T-helper 1 cell treated with Interleukin-12 subunit alpha and Interleukin-12 subunit beta and Interleukin-4 antibody, amounts not matched to agents 30 μg/mL and 1 μg/mL, for 36 hours (primary cell): Measurements from ENCODE around the gene RHBDD1.

Experiments
- H3K27ac Mint-ChIP-seq: one replicate; pipeline ENCODE4 v1.8.0; 2021; ENCODE audit warnings: mild to moderate bottlenecking, mixed read lengths
- H3K27me3 Mint-ChIP-seq: one replicate; pipeline ENCODE4 v1.8.0; 2021; ENCODE audit warnings: low read depth, mixed read lengths
- H3K36me3 Mint-ChIP-seq: one replicate; pipeline ENCODE4 v1.8.0; 2021; ENCODE audit warnings: low read depth, mixed read lengths
- H3K4me1 Mint-ChIP-seq: one replicate; pipeline ENCODE4 v1.8.0; 2021; ENCODE audit warnings: low read depth, mixed read lengths
- H3K4me3 Mint-ChIP-seq: one replicate; pipeline ENCODE4 v1.8.0; 2021; ENCODE audit warnings: mild to moderate bottlenecking, moderate library complexity, mixed read lengths
- H3K9me3 Mint-ChIP-seq: one replicate; pipeline ENCODE4 v1.8.0; 2021; ENCODE audit warnings: mixed read lengths

RHBDD1 gene

GRCh38 chr2:226835796-226836547 lies at the start of gene RHBDD1:
Gene RHBDD1 (plus strand): TSS chr2:226836054. CDS start chr2:226864694, 28,640 bp downstream.
- Mint-ChIP-seq H3K4me1 (peaks cover 54% of the 10 kb centered on the region), H3K4me3 (peak within 1 kb of the TSS; percentile 85), H3K36me3 (peaks cover 26% of the 10 kb centered on the region), H3K9me3 (no peaks in the 10 kb centered on the region), H3K27ac (peak within 1 kb of the TSS; percentile 96), H3K27me3 (no peaks in the 10 kb centered on the region)

- H3K27me3 Mint-ChIP-seq, result no peaks in the 10 kb centered on the region
- peaks cover 9% of the 10 kb centered on the region for H3K9me3 Mint-ChIP-seq
- peaks cover 32% of the 10 kb centered on the region for H3K4me1 Mint-ChIP-seq
- H3K27ac Mint-ChIP-seq, result no peak overlapping the region
- peaks cover 22% of the 10 kb centered on the region for H3K36me3 Mint-ChIP-seq
- no peak overlapping the region for H3K4me3 Mint-ChIP-seq
Observed at GRCh38 chr2:226788064-226788463, 47.8 kb upstream of the RHBDD1 start.

- Mint-ChIP-seq H3K36me3 (peaks cover 18% of the 10 kb centered on the region), H3K4me3 (no peak overlapping the region), H3K27me3 (no peaks in the 10 kb centered on the region), H3K27ac (peak overlapping the region; percentile 41), H3K4me1 (peaks cover 39% of the 10 kb centered on the region), H3K9me3 (peaks cover under 1% of the 10 kb centered on the region)
Observed at GRCh38 chr2:226788881-226789490, 46.9 kb upstream of the RHBDD1 start.

GRCh38 chr2:226790011-226790410 lies 45.8 kb upstream of the RHBDD1 start:
- H3K4me1 Mint-ChIP-seq, result peaks cover 46% of the 10 kb centered on the region

GRCh38 chr2:226790431-226790830 lies 45.4 kb upstream of the RHBDD1 start:
- Mint-ChIP-seq H3K27me3 (no peaks in the 10 kb centered on the region), H3K36me3 (peaks cover 19% of the 10 kb centered on the region), H3K9me3 (no peaks in the 10 kb centered on the region), H3K4me3 (peak overlapping the region; percentile 89), H3K4me1 (peaks cover 46% of the 10 kb centered on the region), H3K27ac (peak overlapping the region; percentile 41)

More at GRCh38 chr2:226790011-226790410, 45.8 kb upstream of the RHBDD1 start:
- Mint-ChIP-seq H3K27me3 (no peaks in the 10 kb centered on the region), H3K27ac (peak overlapping the region; percentile 41), H3K36me3 (peaks cover 19% of the 10 kb centered on the region), H3K4me3 (no peak overlapping the region), H3K9me3 (no peaks in the 10 kb centered on the region)

GRCh38 chr2:226791056-226791486 lies 44.8 kb upstream of the RHBDD1 start:
- peaks cover 46% of the 10 kb centered on the region for H3K4me1 Mint-ChIP-seq
- H3K27me3 Mint-ChIP-seq, result no peaks in the 10 kb centered on the region
- H3K36me3 Mint-ChIP-seq, result peaks cover 15% of the 10 kb centered on the region
- H3K9me3 Mint-ChIP-seq, result no peaks in the 10 kb centered on the region
- peak overlapping the region; percentile 98 for H3K27ac Mint-ChIP-seq
- H3K4me3 Mint-ChIP-seq, result peak overlapping the region; percentile 89

- H3K27me3 Mint-ChIP-seq, result no peaks in the 10 kb centered on the region
- peaks cover 50% of the 10 kb centered on the region for H3K4me1 Mint-ChIP-seq
- H3K36me3 Mint-ChIP-seq, result peaks cover 16% of the 10 kb centered on the region
- peak overlapping the region; percentile 89 for H3K4me3 Mint-ChIP-seq
- H3K9me3 Mint-ChIP-seq, result no peaks in the 10 kb centered on the region
- H3K27ac Mint-ChIP-seq, result peak overlapping the region; percentile 98
Observed at GRCh38 chr2:226791487-226792081, 44.3 kb upstream of the RHBDD1 start.

GRCh38 chr2:226792155-226792881 lies 43.5 kb upstream of the RHBDD1 start:
- H3K36me3 Mint-ChIP-seq, result peaks cover 12% of the 10 kb centered on the region
- H3K27me3 Mint-ChIP-seq, result no peaks in the 10 kb centered on the region
- H3K27ac Mint-ChIP-seq, result peak overlapping the region; percentile 77
- no peaks in the 10 kb centered on the region for H3K9me3 Mint-ChIP-seq
- H3K4me3 Mint-ChIP-seq, result peak overlapping the region; percentile 75
- H3K4me1 Mint-ChIP-seq, result peaks cover 50% of the 10 kb centered on the region

GRCh38 chr2:226793646-226794045 lies 42.2 kb upstream of the RHBDD1 start:
- no peak overlapping the region for H3K27ac Mint-ChIP-seq
- H3K4me1 Mint-ChIP-seq, result peaks cover 48% of the 10 kb centered on the region
- H3K9me3 Mint-ChIP-seq, result no peaks in the 10 kb centered on the region
- H3K4me3 Mint-ChIP-seq, result no peak overlapping the region
- peaks cover 10% of the 10 kb centered on the region for H3K36me3 Mint-ChIP-seq
- H3K27me3 Mint-ChIP-seq, result no peaks in the 10 kb centered on the region

GRCh38 chr2:226794196-226794661 lies 41.6 kb upstream of the RHBDD1 start:
- H3K9me3 Mint-ChIP-seq, result no peaks in the 10 kb centered on the region
- no peaks in the 10 kb centered on the region for H3K27me3 Mint-ChIP-seq
- H3K4me1 Mint-ChIP-seq, result peaks cover 42% of the 10 kb centered on the region
- no peak overlapping the region for H3K27ac Mint-ChIP-seq
- peak overlapping the region; percentile 36 for H3K4me3 Mint-ChIP-seq
- H3K36me3 Mint-ChIP-seq, result peaks cover 10% of the 10 kb centered on the region

- Mint-ChIP-seq H3K27me3 (no peaks in the 10 kb centered on the region), H3K4me3 (peak overlapping the region; percentile 36), H3K4me1 (peaks cover 39% of the 10 kb centered on the region), H3K36me3 (peaks cover 8% of the 10 kb centered on the region), H3K27ac (no peak overlapping the region), H3K9me3 (no peaks in the 10 kb centered on the region)
Observed at GRCh38 chr2:226794751-226795171, 41.1 kb upstream of the RHBDD1 start.

GRCh38 chr2:226795281-226796011 lies 40.4 kb upstream of the RHBDD1 start:
- Mint-ChIP-seq H3K4me1 (peaks cover 37% of the 10 kb centered on the region), H3K4me3 (no peak overlapping the region), H3K9me3 (no peaks in the 10 kb centered on the region), H3K27ac (no peak overlapping the region), H3K27me3 (no peaks in the 10 kb centered on the region), H3K36me3 (peaks cover 8% of the 10 kb centered on the region)

GRCh38 chr2:226796012-226796839 lies 39.6 kb upstream of the RHBDD1 start:
- no peak overlapping the region for H3K27ac Mint-ChIP-seq
- H3K27me3 Mint-ChIP-seq, result no peaks in the 10 kb centered on the region
- peaks cover 40% of the 10 kb centered on the region for H3K4me1 Mint-ChIP-seq
- peak overlapping the region; percentile 26 for H3K4me3 Mint-ChIP-seq
- H3K9me3 Mint-ChIP-seq, result no peaks in the 10 kb centered on the region
- H3K36me3 Mint-ChIP-seq, result peaks cover 8% of the 10 kb centered on the region
